BJ (cell line): ENCODE results near the gene PLCXD3. TPM values are rescaled to one million over a fixed set of nuclear protein-coding genes. Genes with fewer than 3 reads are reported as not detected.

Experiments used
- CTCF ChIA-PET: fragments of 350-600 bp; formaldehyde crosslinking; extraction: SDS; loops from one replicate; lab custom pipeline; 2021; ENCODE audit warnings: antibody characterized with exemption, inconsistent platforms; lab: Yijun Ruan, JAX
- POLR2A ChIA-PET: fragments of 300-600 bp; sonication (Branson Sonifier 250); formaldehyde crosslinking; extraction: SDS; loops from one replicate; lab custom pipeline; 2021; ENCODE audit warnings: antibody characterized with exemption; lab: Charles Lee
- DNase-seq: peaks from one replicate; pipeline ENCODE4 v3.0.0-alpha.2; 2011; ENCODE audit warnings: low read depth
- H3K27me3 ChIP-seq: 2 replicates; pipeline ENCODE4 v1.6.0; 2011; ENCODE audit warnings: low read length; ENCODE audit not compliant: control insufficient read depth, insufficient read depth
- H3K36me3 ChIP-seq: 2 replicates; pipeline ENCODE4 v1.5.1; 2011; ENCODE audit warnings: low read length; ENCODE audit not compliant: control insufficient read depth, insufficient read depth
- H3K4me3 ChIP-seq: 2 replicates; pipeline ENCODE4 v1.5.1; 2011; ENCODE audit warnings: low read depth, mild to moderate bottlenecking, control low read depth, low read length
- CTCF ChIP-seq: IDR thresholded peaks from 2 replicates; pipeline ENCODE4 v1.5.1; 2011; ENCODE audit warnings: low read depth, mild to moderate bottlenecking, control low read depth, inconsistent platforms, low read length, moderate library complexity; ENCODE audit not compliant: insufficient read depth
- polyA minus RNA-seq: library from RNA; depleted of rRNA, polyadenylated mRNA; stranded (reverse); fragments of >200 nt; gene quantifications from 2 replicates; pipeline ENCODE4 v1.2.3, GENCODE V29; 2011; rRNA and poly(A)+ RNA removed
- polyA plus RNA-seq: library from polyadenylated mRNA; depleted of rRNA; stranded (reverse); fragments of >200 nt; gene quantifications from 2 replicates; pipeline ENCODE4 v1.2.3, GENCODE V29; 2011; rRNA removed

The PLCXD3 gene
- polyA plus RNA-seq (0.05 and 0.06 TPM in 2 replicates), polyA minus RNA-seq (under 0.01 and 0.05 TPM in 2 replicates)

- POLR2A ChIA-PET: no interaction called here
- peak within 1 kb of the TSS; percentile 39 for H3K4me3 ChIP-seq
- no peak for TF ChIP-seq CTCF
- no peaks in the 10 kb centered on the region for H3K36me3 ChIP-seq
- CTCF ChIA-PET: interaction anchor here (1.0 kb wide), 1 partner anchor 14 kb away, joined by 3 read pairs; no protein-coding TSS in a partner anchor
- H3K27me3 ChIP-seq: peaks cover 13% of the 10 kb centered on the region
- no peak for DNase-seq
Observed at GRCh38 chr5:41510176-41510831, at the start of gene PLCXD3. Gene PLCXD3 (minus strand): TSS chr5:41510601. CDS start chr5:41510526, 75 bp downstream.

GRCh38 chr5:41559184-41559583 is 48.8 kb upstream of the PLCXD3 start:
- H3K27me3 ChIP-seq: no peaks in the 10 kb centered on the region
- ChIA-PET POLR2A (no interaction called here), CTCF (no interaction called here)
- no peak for DNase-seq
- H3K4me3 ChIP-seq: no peak overlapping the region
- no peak for TF ChIP-seq CTCF
- no peaks in the 10 kb centered on the region for H3K36me3 ChIP-seq

- no peak for TF ChIP-seq CTCF
- H3K36me3 ChIP-seq: no peaks in the 10 kb centered on the region
- no peak overlapping the region for H3K4me3 ChIP-seq
- no peak for DNase-seq
- CTCF ChIA-PET: no interaction called here
- H3K27me3 ChIP-seq: no peaks in the 10 kb centered on the region
- POLR2A ChIA-PET: no interaction called here
Observed at GRCh38 chr5:41558295-41558694, 47.9 kb upstream of the PLCXD3 start.

GRCh38 chr5:41547991-41548390 is 37.6 kb upstream of the PLCXD3 start:
- Histone ChIP-seq H3K36me3 (no peaks in the 10 kb centered on the region), H3K27me3 (no peaks in the 10 kb centered on the region), H3K4me3 (no peak overlapping the region)
- no peak for TF ChIP-seq CTCF
- ChIA-PET CTCF (interaction anchor here (0.7 kb wide), 1 partner anchor 24 kb away, joined by 3 read pairs; no protein-coding TSS in a partner anchor), POLR2A (no interaction called here)
- DNase-seq: no peak

GRCh38 chr5:41542183-41542582 is 31.8 kb upstream of the PLCXD3 start:
- Histone ChIP-seq H3K36me3 (no peaks in the 10 kb centered on the region), H3K27me3 (no peaks in the 10 kb centered on the region; the same call in 1 of the 2 replicates), H3K4me3 (no peak overlapping the region)
- POLR2A ChIA-PET: no interaction called here
- TF ChIP-seq CTCF: no peak
- DNase-seq: no peak
- CTCF ChIA-PET: no interaction called here
